Right ventricle myocardium inferior (tissue), 1 donor: ENCODE results near the gene TLR10. TPM values are rescaled to one million over a fixed set of nuclear protein-coding genes. Genes with fewer than 3 reads are reported as not detected.
"Not testable (repeated sequence)": the region's sequence is repeated elsewhere in the genome, so short reads cannot be mapped to it uniquely, and the experiment has no call there.

Source experiments
- ATAC-seq: fragments of 200-7000 bp; cut with Tn5 transposase; one replicate; pipeline ENCODE4 v1.9.1; 2020; ENCODE audit warnings: mild to moderate bottlenecking, moderate library complexity
- DNase-seq: peaks from one replicate; pipeline ENCODE4 v3.0.0; 2021; ENCODE audit errors: missing footprints
- intact Hi-C: fragments of 100-400 bp; cut with DNase I; formaldehyde crosslinking; loops from one replicate; pipeline ENCODE4 v1.11.0; 2022
- long read RNA-seq: library from polyadenylated mRNA; unstranded; transcript quantifications from one replicate; pipeline ENCODE4 v2.0.0, GENCODE V29; 2021
- total RNA-seq: library from RNA; stranded (reverse); fragmentation: NEBNext Ultra II Directional; extraction: Animal tissue kit (Norgen Biotek cat#: 25700); gene quantifications from one replicate; pipeline ENCODE4 v1.2.1, GENCODE V29; 2021
- donor health status: DM: no; HTN: yes; CAD: no; lungs with severe emphysema.

The TLR10 gene
- not detected for total RNA-seq
- long read RNA-seq: 0 reads

GRCh38 chr4:38782452-38783108, at the start of gene TLR10:
Gene TLR10 (minus strand): TSS chr4:38782990. CDS start chr4:38775590, 7,400 bp downstream.
- intact Hi-C loops: loop anchor here (2.0 to 5.0 kb wide), 2 partner anchors 24 to 605 kb away; no protein-coding TSS in a partner anchor
- peak; percentile 53 for ATAC-seq
- no peak for DNase-seq

GRCh38 chr4:38832206-38832605, 49.4 kb upstream of the TLR10 start:
- ATAC-seq: no peak
- no peak for DNase-seq
- intact Hi-C loops: no loop called here

GRCh38 chr4:38831653-38832052, 48.9 kb upstream of the TLR10 start:
- DNase-seq: no peak
- intact Hi-C loops: no loop called here
- ATAC-seq: no peak

GRCh38 chr4:38829237-38829636, 46.4 kb upstream of the TLR10 start:
- intact Hi-C loops: no loop called here
- ATAC-seq (no peak), DNase-seq (no peak)

- intact Hi-C loops: no loop called here
- no peak for ATAC-seq
- DNase-seq: no peak
Measured at GRCh38 chr4:38823766-38824165, 41.0 kb upstream of the TLR10 start.

GRCh38 chr4:38822748-38823303, 40.0 kb upstream of the TLR10 start:
- intact Hi-C loops: no loop called here
- ATAC-seq: no peak
- DNase-seq: no peak

- no peak for DNase-seq
Measured at GRCh38 chr4:38821739-38822138, 38.9 kb upstream of the TLR10 start.

GRCh38 chr4:38820329-38821061, 37.7 kb upstream of the TLR10 start:
- ATAC-seq: no peak
- intact Hi-C loops: no loop called here
- no peak for DNase-seq

More at GRCh38 chr4:38821739-38822138, 38.9 kb upstream of the TLR10 start:
- intact Hi-C loops: no loop called here
- ATAC-seq: no peak

GRCh38 chr4:38819569-38819968, 36.8 kb upstream of the TLR10 start:
- no peak for DNase-seq
- intact Hi-C loops: no loop called here
- ATAC-seq: no peak

- DNase-seq (no peak), ATAC-seq (no peak)
- intact Hi-C loops: no loop called here
Measured at GRCh38 chr4:38818441-38818976, 35.7 kb upstream of the TLR10 start.

- peak; percentile 47 for ATAC-seq
- intact Hi-C loops: no loop called here
- DNase-seq: no peak
Measured at GRCh38 chr4:38815885-38816782, 33.3 kb upstream of the TLR10 start.

- intact Hi-C loops: no loop called here
- ATAC-seq: no peak
Measured at GRCh38 chr4:38814386-38814785, 31.6 kb upstream of the TLR10 start.

GRCh38 chr4:38811297-38811696, 28.5 kb upstream of the TLR10 start:
- no peak for ATAC-seq
- intact Hi-C loops: no loop called here
- no peak for DNase-seq

More at GRCh38 chr4:38814386-38814785, 31.6 kb upstream of the TLR10 start:
- no peak for DNase-seq

- ATAC-seq, intact Hi-C loops, DNase-seq: not testable (repeated sequence)
Measured at GRCh38 chr4:38807462-38807861, 24.7 kb upstream of the TLR10 start.

GRCh38 chr4:38806251-38806650, 23.5 kb upstream of the TLR10 start:
- intact Hi-C loops, ATAC-seq, DNase-seq: not testable (repeated sequence)

GRCh38 chr4:38805530-38806145, 22.8 kb upstream of the TLR10 start:
- intact Hi-C loops: no loop called here
- ATAC-seq (peak; percentile 84), DNase-seq (no peak)

- DNase-seq: no peak
- intact Hi-C loops: no loop called here
- ATAC-seq: peak; percentile 56
Measured at GRCh38 chr4:38804654-38805295, 22.0 kb upstream of the TLR10 start, which contains the start of gene TLR1. Gene TLR1 (minus strand): TSS chr4:38804791. CDS start chr4:38798831, 5,960 bp downstream.
